Left ventricle myocardium superior (tissue), 1 donor: ENCODE measurements around the gene PLEKHH2. TPM values are rescaled to one million over a fixed set of nuclear protein-coding genes. Genes with fewer than 3 reads are reported as not detected.
"Not testable (repeated sequence)": the region's sequence is repeated elsewhere in the genome, so short reads cannot be mapped to it uniquely, and the experiment has no call there.

Experiments
- ATAC-seq: fragments of 200-7000 bp; cut with Tn5 transposase; one replicate; pipeline ENCODE4 v1.9.1; 2020; ENCODE audit warnings: mild to moderate bottlenecking, moderate library complexity
- DNase-seq: peaks from one replicate; pipeline ENCODE4 v3.0.0-alpha.2; 2020
- intact Hi-C: fragments of 100-400 bp; cut with micrococcal nuclease; formaldehyde crosslinking; loops from one replicate; pipeline ENCODE4 v1.11.0; 2022
- total RNA-seq: library from RNA; stranded (reverse); fragmentation: NEBNext Ultra II Directional; extraction: Animal tissue kit (Norgen Biotek cat#: 25700); gene quantifications from one replicate; pipeline ENCODE4 v1.2.1, GENCODE V29; 2021
- donor health status: DM: no; HTN: yes; CAD: no; lungs with severe emphysema.

The PLEKHH2 gene
- total RNA-seq, 1 donor from 2014 or later: 1.1 TPM

DNA sequence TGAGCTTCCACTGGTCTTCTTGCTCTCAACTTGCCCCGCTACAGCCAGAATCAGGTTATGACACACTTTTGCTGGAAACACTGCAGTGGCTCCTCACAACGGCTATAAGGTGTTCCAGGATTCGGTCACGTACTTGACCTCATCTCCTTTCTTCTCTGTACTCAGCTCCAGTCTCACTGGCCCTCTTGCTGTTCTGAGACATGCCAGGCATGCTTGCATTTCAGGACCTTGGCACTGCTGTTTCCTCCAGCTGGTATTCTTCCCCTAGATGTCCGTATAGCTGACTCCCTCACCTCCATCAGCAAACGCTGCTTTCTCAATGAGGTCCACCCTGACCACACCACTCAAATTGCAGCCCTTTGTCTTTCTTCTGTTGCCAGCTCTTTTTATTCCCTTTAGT is 71.1 kb downstream of the PLEKHH2 start:
- ATAC-seq (no peak), DNase-seq (no peak)
- intact Hi-C loops: no loop called here

- intact Hi-C loops: no loop called here
- DNase-seq (no peak), ATAC-seq (no peak)
Measured at GRCh38 chr2:43708891-43709290, 71.8 kb downstream of the PLEKHH2 start.

GRCh38 chr2:43710866-43711265 is 73.8 kb downstream of the PLEKHH2 start:
- intact Hi-C loops: no loop called here

GRCh38 chr2:43714164-43714563 is 77.1 kb downstream of the PLEKHH2 start:
- no peak for ATAC-seq
- no peak for DNase-seq
- intact Hi-C loops: no loop called here

More at GRCh38 chr2:43710866-43711265, 73.8 kb downstream of the PLEKHH2 start:
- DNase-seq (no peak), ATAC-seq (no peak)

- no peak for ATAC-seq
- no peak for DNase-seq
- intact Hi-C loops: no loop called here
Measured at GRCh38 chr2:43715300-43716098, 78.4 kb downstream of the PLEKHH2 start.

GRCh38 chr2:43717322-43717721 is 80.3 kb downstream of the PLEKHH2 start:
- no peak for ATAC-seq
- intact Hi-C loops: no loop called here
- DNase-seq: no peak

DNA sequence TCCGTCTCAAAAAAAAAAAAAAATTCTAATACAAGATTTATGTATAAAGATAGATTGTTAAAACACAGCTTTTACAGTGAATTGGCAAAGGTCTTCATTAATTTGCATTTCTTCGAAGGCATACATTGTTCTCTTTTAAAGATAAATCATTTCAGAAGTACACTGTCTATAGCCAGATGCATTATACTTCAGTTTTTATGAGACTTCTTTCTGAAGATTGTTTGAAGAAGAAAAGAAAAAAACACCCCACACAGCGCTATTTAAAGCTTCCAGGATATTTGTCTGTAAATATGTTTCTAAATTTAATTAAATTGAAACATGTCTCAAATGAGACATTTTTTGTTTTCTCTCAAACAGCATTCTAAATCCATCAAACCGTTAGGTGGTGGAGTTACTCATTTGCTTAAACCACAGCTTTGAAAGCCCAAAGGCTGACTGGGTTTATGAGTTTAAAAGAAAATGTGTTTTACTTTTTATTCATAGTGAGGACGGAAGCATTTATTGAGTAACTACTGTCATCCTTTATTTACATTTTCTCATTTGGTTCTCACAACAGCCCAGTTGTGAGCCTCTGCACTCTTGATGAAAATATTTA is 81.6 kb downstream of the PLEKHH2 start:
- DNase-seq (no peak), ATAC-seq (no peak)
- intact Hi-C loops: no loop called here

DNA sequence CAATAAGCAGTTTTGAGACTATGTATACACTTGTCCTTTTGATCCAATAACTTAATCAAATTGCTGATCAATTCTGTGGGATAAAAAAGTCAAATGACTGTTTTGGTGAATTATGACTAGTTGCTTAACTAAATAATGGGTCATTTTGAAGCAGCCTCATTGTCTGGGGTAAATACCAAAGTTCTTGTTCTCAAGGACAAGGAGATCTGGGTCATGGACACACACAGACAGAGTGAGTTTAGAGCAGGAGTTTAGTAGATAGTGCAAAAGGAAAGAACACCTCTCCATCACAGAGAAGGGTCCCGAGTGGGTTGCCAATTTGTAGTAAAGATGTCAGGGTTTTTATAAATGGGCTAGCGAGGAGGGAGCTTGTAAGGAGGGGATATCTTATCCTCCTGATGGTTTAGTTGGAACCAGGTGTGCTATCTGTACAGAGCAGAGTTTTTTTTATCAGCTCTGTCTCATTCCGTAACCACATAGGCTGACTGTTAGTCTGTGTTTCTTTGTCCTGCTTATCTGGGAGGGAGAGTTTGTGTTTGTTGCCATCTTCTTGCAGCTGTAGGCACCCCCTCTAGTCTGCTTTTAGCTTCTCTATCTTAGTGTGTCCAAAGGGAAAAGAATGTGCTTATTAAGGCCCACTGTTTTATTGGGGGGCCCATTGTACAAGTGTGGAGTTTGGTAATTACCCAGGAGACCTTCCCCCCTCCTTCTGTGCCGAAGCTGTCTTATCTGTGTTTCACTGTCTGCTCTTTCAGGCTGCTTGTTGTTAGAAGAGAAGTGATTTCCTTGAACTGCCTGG is 87.9 kb downstream of the PLEKHH2 start:
- intact Hi-C loops: no loop called here
- DNase-seq (no peak), ATAC-seq (peak; percentile 22)

- no peak for ATAC-seq
- DNase-seq: no peak
- intact Hi-C loops: no loop called here
Measured at GRCh38 chr2:43725711-43726246, 88.7 kb downstream of the PLEKHH2 start.

- not testable (repeated sequence) for DNase-seq
Measured at GRCh38 chr2:43726961-43727633, 90.0 kb downstream of the PLEKHH2 start.

GRCh38 chr2:43727634-43728014 is 90.6 kb downstream of the PLEKHH2 start:
- ATAC-seq (no peak), DNase-seq (no peak)
- intact Hi-C loops: no loop called here

More at GRCh38 chr2:43726961-43727633, 90.0 kb downstream of the PLEKHH2 start:
- ATAC-seq, intact Hi-C loops: not testable (repeated sequence)

DNA sequence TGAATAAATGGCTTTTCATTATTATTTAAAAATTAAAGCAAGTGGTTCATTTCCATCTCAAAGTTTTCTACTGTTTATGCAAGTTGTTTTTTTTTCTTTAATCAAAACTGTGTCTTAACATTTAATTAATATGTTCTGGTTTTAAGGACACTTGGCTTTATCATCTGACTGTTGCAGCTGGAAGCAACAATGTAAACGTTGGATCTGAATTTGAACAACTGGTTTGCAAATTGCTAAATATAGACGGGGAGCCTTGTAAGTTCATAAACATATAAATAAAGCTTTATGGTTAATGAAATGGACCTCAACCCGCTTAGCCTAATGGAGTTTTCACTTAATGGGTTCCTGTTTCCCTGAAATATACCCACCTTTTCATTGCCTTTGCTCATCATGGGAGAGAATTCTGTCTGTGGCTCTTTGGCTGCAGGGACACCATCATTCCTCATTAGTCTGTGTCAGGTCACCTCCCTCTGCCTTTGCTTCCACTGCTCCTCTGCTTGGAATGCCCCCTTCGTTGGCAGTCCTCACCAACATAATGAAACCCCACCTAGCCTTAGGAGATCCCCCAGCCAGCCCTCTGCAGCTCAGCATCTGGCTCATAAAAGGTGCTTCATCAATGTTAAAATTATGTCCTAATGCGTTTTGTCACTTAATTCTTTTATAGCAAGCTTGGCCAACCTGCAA is 92.6 kb downstream of the PLEKHH2 start:
- intact Hi-C loops: no loop called here
- ATAC-seq: no peak
- no peak for DNase-seq

GRCh38 chr2:43731211-43731610 is 94.2 kb downstream of the PLEKHH2 start:
- intact Hi-C loops: no loop called here
- ATAC-seq: no peak
- no peak for DNase-seq

- no peak for DNase-seq
- ATAC-seq: no peak
- intact Hi-C loops: no loop called here
Measured at GRCh38 chr2:43736637-43737036, 99.6 kb downstream of the PLEKHH2 start.

DNA sequence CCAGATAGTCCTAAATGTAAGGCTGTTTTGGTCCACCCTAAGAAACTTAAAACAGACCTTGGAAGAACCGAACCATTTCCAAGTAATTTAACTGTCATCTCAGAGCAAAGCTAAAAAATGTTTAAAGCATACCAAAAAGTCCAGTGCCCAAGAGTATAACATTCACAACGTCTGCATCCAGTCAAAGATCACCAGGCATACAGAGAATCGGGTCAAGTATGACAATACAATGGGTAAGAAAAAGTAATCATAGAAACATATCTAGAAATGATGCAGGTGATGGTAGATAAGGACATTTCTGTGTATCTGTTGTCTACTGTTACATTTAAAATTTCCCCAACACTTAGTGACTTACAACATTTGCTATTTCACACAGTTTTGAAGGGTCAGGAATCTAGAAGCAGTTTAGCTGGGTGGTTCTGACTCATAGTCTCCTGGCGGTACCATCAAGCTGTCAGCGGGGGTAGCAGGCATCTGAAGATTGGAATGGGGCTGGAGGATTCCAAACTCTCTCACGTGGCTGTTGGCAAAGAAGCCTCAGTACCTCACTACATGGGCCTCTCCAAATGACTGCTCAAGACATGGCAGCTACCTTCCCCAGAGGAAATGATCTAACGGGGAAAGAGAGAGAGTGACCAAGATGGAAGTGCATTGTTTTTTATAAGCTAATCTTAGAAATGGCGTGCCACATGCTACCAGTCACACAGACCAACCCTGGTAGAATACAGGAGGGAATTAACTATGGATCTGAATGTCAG is 100.2 kb downstream of the PLEKHH2 start:
- intact Hi-C loops: no loop called here
- ATAC-seq (no peak), DNase-seq (no peak)

DNA sequence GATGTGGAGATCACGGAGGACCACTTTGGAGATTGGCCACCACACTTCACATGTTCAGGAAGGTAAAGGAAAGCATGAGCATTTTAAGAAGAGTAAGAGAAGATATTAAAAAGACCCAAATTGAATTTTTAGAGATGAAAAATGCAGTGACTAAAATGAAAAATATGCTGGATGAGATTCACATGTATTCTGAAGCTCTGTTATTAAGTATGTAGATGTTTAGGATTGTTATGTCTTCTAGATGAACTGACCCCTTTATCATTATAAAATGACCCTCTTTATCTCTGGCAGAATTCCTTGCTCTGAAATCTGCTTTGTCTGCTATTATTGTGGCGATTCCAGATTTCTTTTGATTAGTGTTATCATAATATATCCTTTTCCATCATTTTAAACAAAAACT is 100.8 kb downstream of the PLEKHH2 start:
- DNase-seq: no peak
- intact Hi-C loops: no loop called here
- ATAC-seq: no peak

GRCh38 chr2:43738257-43738656 is 101.2 kb downstream of the PLEKHH2 start:
- ATAC-seq (no peak), DNase-seq (no peak)
- intact Hi-C loops: no loop called here

DNA sequence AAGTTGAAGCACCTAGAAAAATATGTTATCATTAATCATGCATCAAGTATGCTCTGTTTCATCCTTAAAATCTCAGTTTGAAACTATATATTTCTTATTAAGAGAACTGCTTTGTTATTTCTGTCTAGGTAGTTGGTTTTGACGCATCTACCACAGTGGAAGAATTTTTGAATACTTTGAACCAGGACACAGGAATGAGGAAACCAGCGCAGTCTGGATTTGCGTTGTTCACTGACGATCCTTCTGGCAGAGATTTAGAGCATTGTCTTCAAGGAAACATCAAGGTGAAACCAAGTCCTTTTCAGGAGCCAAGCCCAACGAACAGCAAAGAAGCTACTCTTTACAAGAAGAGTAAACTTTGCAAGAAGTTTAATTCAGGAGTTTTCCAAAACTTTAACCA is 106.6 kb downstream of the PLEKHH2 start:
- DNase-seq (no peak), ATAC-seq (no peak)
- intact Hi-C loops: no loop called here
